C4-2B (cell line): ENCODE data around the gene SCFD2.

Experiments used
- H3K27ac ChIP-seq: fragments of 450-650 bp; 2 replicates; pipeline ENCODE4 v1.5.1; 2017
- ZFX ChIP-seq: fragments of 450-650 bp; IDR thresholded peaks from 2 replicates; pipeline ENCODE4 v1.6.1; 2017
- TF ChIP-seq, protein P1 (sequence below): fragments of 450-650 bp; conservative IDR thresholded peaks from 2 replicates; pipeline ENCODE4 v1.5.1; 2017; ENCODE audit warnings: mild to moderate bottlenecking

The SCFD2 gene

DNA sequence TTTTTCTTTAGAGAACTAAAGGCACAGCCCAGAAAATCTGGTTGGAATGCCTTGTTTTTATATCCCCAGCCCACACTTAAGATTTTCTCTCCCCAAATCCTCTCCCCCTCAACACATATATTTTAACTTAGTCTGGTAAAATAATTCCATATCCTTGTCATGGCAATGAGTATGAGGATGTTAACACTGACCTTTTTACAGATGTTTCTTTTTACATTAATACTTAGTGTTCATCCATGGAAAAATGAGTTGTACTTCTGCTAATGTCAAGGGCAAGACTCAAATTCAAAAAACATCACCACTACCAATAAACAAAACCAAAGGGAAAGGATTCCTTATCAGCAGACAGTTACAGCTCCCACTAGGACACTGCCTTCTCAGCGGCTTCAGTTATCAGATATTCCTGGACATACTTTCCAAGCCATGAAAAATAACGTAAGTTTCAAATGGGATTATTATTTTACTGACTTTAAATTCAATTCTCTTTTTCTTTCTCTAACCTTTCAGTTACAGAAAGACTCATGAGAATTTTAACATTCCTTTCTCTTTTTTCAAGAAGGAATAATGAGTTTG, 420.4 kb downstream of the SCFD2 start:
- H3K27ac ChIP-seq, result no peak overlapping the region
- TF ChIP-seq, protein P1, sequence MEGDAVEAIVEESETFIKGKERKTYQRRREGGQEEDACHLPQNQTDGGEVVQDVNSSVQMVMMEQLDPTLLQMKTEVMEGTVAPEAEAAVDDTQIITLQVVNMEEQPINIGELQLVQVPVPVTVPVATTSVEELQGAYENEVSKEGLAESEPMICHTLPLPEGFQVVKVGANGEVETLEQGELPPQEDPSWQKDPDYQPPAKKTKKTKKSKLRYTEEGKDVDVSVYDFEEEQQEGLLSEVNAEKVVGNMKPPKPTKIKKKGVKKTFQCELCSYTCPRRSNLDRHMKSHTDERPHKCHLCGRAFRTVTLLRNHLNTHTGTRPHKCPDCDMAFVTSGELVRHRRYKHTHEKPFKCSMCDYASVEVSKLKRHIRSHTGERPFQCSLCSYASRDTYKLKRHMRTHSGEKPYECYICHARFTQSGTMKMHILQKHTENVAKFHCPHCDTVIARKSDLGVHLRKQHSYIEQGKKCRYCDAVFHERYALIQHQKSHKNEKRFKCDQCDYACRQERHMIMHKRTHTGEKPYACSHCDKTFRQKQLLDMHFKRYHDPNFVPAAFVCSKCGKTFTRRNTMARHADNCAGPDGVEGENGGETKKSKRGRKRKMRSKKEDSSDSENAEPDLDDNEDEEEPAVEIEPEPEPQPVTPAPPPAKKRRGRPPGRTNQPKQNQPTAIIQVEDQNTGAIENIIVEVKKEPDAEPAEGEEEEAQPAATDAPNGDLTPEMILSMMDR, result no peak
- TF ChIP-seq ZFX, result no peak

DNA sequence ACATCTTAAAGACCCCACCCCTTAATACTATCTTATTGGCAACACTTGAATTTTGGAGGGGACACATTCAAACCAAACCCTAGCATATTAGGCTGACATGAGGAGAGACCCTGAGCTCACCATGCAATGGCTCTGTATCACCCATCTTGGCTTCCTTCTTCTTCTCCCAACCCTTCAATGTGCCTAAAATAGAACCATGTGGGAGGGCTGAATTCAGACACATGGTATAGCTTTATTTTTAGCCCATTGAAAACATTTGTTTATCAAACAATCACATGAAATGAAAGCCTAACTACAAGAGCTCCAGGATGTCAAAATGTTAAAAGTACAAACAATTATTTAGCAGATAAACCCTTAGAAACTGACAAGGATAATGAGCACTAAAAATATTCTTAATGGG, 422.2 kb downstream of the SCFD2 start:
- no peak overlapping the region for H3K27ac ChIP-seq
- TF ChIP-seq, protein P1, result no peak
- TF ChIP-seq ZFX, result no peak

DNA sequence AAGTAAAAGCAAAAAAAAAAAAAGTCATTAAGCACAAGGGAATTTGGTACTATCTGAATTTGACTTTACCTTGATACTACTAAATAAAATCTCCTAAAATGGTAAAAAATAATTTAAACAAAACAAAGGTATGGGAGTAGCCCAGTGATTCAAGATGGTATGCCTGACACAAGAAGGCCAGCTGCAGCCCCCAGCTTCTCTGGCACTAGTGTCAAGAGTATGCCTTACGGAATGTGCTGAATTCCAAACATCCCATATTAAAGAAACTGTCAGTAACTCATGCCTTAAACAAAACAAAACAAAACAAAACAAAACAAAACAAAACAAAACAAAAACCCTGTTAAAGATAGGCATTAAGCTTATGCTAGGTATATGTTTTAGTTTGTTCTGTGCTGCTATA, 422.9 kb downstream of the SCFD2 start:
- no peak overlapping the region for H3K27ac ChIP-seq
- no peak for TF ChIP-seq ZFX
- TF ChIP-seq, protein P1, result no peak

DNA sequence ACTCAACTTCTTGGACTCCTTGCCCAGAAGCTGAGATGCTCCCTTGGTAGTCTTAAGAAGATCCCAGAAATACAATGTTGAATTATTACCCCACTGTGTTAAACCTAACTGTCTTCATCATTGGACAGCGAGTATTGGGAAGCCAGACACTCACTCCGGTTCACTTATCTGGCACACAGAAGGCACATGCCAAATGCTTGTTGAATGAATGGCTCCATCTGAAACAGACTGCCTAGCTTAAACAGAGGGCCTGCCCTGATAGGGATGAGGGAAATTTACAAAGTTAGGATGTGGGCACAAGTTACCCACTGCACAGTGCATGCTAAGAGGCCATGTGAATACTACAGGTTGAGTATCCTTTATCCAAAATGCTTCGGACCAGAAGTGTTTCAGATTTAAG, 424.4 kb downstream of the SCFD2 start:
- H3K27ac ChIP-seq, result no peak overlapping the region
- TF ChIP-seq, protein P1, result no peak
- no peak for TF ChIP-seq ZFX

DNA sequence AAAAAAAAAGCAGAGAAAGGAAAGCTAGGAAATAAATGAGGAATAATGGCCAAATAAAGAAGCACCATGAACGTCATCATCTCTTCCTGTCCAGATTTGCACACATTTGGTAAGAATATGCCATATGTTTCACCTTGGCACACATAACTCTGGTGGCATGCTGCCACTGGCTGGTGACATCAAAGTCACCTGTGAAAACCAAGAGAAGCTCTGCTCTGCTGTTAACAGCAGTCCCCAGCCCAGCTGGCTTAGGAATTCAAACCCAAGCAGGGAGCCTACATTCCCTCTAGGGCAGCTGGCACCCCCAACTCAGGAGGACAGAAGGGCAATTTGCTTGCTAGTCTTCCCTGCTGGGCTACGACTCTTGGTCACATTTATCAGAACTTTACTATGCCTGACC, 426.1 kb downstream of the SCFD2 start:
- no peak for TF ChIP-seq ZFX
- TF ChIP-seq, protein P1, result no peak
- H3K27ac ChIP-seq, result no peak overlapping the region

DNA sequence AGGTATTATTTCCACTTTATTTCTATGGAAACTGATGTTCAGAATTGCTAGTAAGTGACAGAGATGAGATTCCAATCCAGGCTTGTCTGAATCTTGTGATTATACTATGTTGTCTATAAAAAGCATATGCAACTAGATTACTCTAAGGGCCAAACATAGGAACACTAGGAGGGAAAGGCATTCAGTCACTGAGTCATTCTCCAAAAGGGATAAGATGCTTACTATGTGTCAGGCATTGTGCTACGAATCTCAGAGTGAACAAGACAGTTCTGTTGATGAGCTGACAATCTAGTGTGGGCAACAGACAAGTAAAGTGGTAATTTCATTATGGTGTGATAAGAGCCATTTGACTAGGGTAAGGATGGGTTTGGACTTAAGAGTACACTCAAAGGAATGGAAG, 426.5 kb downstream of the SCFD2 start:
- H3K27ac ChIP-seq, result no peak overlapping the region
- TF ChIP-seq, protein P1, result no peak
- no peak for TF ChIP-seq ZFX

DNA sequence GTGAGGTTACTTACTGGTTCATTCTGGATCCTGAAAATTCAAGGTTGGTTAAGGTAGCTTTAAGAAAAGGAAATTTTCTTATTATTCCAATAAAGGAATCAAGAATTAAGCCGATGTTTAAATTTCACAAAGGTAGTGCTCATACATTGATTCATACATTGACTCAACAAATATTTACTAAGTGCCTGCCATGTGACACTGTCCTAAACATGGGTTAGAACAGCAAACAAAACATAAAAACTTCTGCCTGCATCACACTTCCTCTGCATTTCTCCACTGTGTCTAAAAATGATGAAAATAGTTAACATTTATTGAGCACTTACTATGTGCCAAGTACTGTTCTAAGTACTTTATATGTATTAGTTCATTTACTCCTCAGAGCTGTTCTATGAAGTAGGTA, 428.0 kb downstream of the SCFD2 start:
- no peak overlapping the region; the same call in 1 of the 2 replicates for H3K27ac ChIP-seq
- TF ChIP-seq ZFX, result no peak
- TF ChIP-seq, protein P1, result no peak
